ENCODE measurements around the gene SNRPB. TPM values are rescaled to one million over a fixed set of nuclear protein-coding genes. Genes with fewer than 3 reads are reported as not detected.

The SNRPB gene
- total and polyA plus RNA-seq, 2 of the 13 experiments (the other 11 are each of a cell fraction or from before 2014, with no cell fraction given), result 473 to 844 TPM

DNA sequence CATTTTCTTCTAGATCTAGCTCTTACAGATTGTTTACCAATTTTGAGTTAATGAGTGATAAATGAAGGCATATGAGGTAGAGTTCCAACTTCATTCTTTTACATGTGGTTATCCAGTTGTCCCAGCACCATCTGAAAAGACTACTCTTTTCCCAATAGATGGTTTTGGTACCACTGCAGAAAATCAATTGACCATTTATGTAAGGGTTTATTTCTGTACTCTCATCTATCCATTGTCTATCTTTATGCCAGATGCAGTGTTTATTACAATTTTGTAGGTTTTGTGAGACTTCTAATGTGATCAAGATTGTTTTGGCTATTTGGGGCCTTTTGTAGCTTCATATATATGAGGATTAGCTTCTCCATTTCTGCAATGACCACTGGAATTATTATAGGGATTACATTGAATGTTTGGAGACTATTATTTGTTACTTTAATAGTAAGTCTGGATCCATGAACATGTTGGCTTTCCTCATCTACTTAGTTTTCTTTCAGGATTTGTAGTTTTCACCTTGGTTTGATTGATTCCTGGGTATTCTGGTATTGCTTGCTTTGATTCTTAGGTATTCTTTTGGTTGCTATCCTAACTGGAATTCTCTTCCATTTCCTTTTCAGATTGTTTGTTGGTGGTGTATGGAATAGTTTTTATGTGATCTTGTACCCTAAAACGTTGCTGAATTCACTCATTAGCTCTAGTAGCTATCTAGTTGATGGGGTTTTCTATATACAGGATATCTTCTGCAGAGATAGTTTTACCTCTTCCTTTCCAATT lies 10.4 kb downstream of the SNRPB start:
- H3K9ac ChIP-seq (ENCODE audit: insufficient read depth, low read depth, low read length), result no peak overlapping the region
- no peak overlapping the region for H2AFZ ChIP-seq (ENCODE audit: low read length)
- DNase-seq (ENCODE audit: low spot score), result no peak
- no peak for FAIRE-seq
- H3K27ac ChIP-seq (ENCODE audit: extremely low read length, insufficient read depth, low read length), result no peak overlapping the region
- no peak for ATAC-seq
- H4K20me1 ChIP-seq (ENCODE audit: insufficient read depth, low read length), result peaks cover 18% of the 10 kb centered on the region
- H3K27me3 ChIP-seq (ENCODE audit: control insufficient read depth in 1 of 2, insufficient read depth in 2 of 2, low read length in 2 of 2), result no peaks in the 10 kb centered on the region
- TF ChIP-seq KDM1A (CRISPR knock-in tag; IDR thresholded peaks at IDR 0.05), result no peak
- 0 out of 2 replicates have a peak, but pooled peaks have one; percentile 15 for TF ChIP-seq NFIC (IDR thresholded peaks at IDR 0.05; ENCODE audit: low read length)
- TF ChIP-seq LCORL (IDR thresholded peaks at IDR 0.05), result no peak
- TF ChIP-seq LCORL (CRISPR knock-in tag; IDR thresholded peaks at IDR 0.05), result no peak
- TF ChIP-seq KLF13 (CRISPR knock-in tag; IDR thresholded peaks at IDR 0.05), result no peak
- TF ChIP-seq ATF1 (CRISPR knock-in tag; IDR thresholded peaks at IDR 0.05), result 0 out of 2 replicates have a peak, but pooled peaks have one; percentile 14
- TF ChIP-seq RBFOX2 (IDR thresholded peaks at IDR 0.05; ENCODE audit: low read depth, low read length), result 0 out of 2 replicates have a peak, but pooled peaks have one; percentile 45
- TF ChIP-seq POLR2AphosphoS5 (IDR thresholded peaks at IDR 0.05; ENCODE audit: low read depth, low read length), result peak; percentile 50; the same call in 1 of the 2 replicates
- peak; percentile 36; the same call in 1 of the 2 replicates for TF ChIP-seq POLR2G (IDR thresholded peaks at IDR 0.05; ENCODE audit: low read depth, low read length)
- peak; percentile 45; the same call in 1 of the 2 replicates for TF ChIP-seq PAF1 (CRISPR knock-in tag; IDR thresholded peaks at IDR 0.05)
- no peak for TF ChIP-seq HNF4A (CRISPR knock-in tag; IDR thresholded peaks at IDR 0.05)
- TF ChIP-seq, protein P1, sequence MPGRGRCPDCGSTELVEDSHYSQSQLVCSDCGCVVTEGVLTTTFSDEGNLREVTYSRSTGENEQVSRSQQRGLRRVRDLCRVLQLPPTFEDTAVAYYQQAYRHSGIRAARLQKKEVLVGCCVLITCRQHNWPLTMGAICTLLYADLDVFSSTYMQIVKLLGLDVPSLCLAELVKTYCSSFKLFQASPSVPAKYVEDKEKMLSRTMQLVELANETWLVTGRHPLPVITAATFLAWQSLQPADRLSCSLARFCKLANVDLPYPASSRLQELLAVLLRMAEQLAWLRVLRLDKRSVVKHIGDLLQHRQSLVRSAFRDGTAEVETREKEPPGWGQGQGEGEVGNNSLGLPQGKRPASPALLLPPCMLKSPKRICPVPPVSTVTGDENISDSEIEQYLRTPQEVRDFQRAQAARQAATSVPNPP (CRISPR knock-in tag; IDR thresholded peaks at IDR 0.05), result 0 out of 2 replicates have a peak, but pooled peaks have one; percentile 30
- peak; percentile 28; the same call in 1 of the 2 replicates for TF ChIP-seq NKX3-1 (CRISPR knock-in tag; IDR thresholded peaks at IDR 0.05)
- TF ChIP-seq ZBTB49 (CRISPR knock-in tag; IDR thresholded peaks at IDR 0.05; ENCODE audit: borderline replicate concordance), result no peak
- 0 out of 4 replicates have a peak, but pooled peaks of 1 of the 2 experiments have one; percentile 21 for TF ChIP-seq POLR2A (IDR thresholded peaks at IDR 0.05; ENCODE audit: insufficient read depth in 1 of 2, low read depth in 2 of 2, low read length in 2 of 2)
- TF ChIP-seq AGO2 (optimal IDR thresholded peaks at IDR 0.05; ENCODE audit: low read depth, low read length), result peak; percentile 36
- TF ChIP-seq ZNF83 (CRISPR knock-in tag; IDR thresholded peaks at IDR 0.05; ENCODE audit: borderline replicate concordance), result no peak
- peak; percentile 61 for TF ChIP-seq POLR2AphosphoS2 (IDR thresholded peaks at IDR 0.05; ENCODE audit: low read depth, low read length)
- H3K4me2 ChIP-seq (ENCODE audit: low read depth, low read length), result no peak overlapping the region
- peaks cover 32 to 59% of the 10 kb centered on the region in 2 experiments for H3K36me3 ChIP-seq (replicated peaks in 1 of 2; ENCODE audit: control insufficient read depth in 1 of 2, insufficient read depth in 2 of 2, low read length in 2 of 2)
- no peaks in the 10 kb centered on the region for H3K9me3 ChIP-seq (ENCODE audit: low read length)
- intact Hi-C loops (cut with micrococcal nuclease; ENCODE audit: unreplicated experiment), result no loop called here
- H3K79me2 ChIP-seq (ENCODE audit: insufficient read depth, low read length), result peaks cover 4% of the 10 kb centered on the region
- 88% methylated on average over 1 of the region's 1 CpG for WGBS (ENCODE audit: low lambda C conversion rate)
- H3K4me1 ChIP-seq (ENCODE audit: insufficient read depth, low read length), result peaks cover 11% of the 10 kb centered on the region; the same call in 1 of the 2 replicates
- BruUV-seq (replicated peaks), result TSS peak; percentile 10
- H3K4me3 ChIP-seq (replicated peaks in 1 of 3; ENCODE audit: insufficient read depth in 1 of 3, low read depth in 2 of 3, low read length in 3 of 3), result no peak overlapping the region
- ChIA-PET POLR2A (interaction anchor here (1.7 to 3.7 kb wide), 2 partner anchors 9 to 16 kb away, joined by 8 to 32 read pairs; partner anchors contain the start of gene SNRPB), CTCF (ENCODE audit: low intra/inter-chr PET ratio, low total read pairs) (no interaction called here)
- in situ Hi-C loops (cut with HindIII; ENCODE audit: extremely low pct_ligation_motif_present, low pct_unique_long_range_greater_than_20kb), result no loop called here
